Ovary (tissue), 3 donors: ENCODE results near the gene GNAT2.

Source experiments
- POLR2A ChIP-seq: fragments of 450-650 bp; IDR thresholded peaks from one replicate; pipeline ENCODE4 v1.6.1; 2017; ENCODE audit warnings: antibody characterized with exemption, mild to moderate bottlenecking, moderate library complexity
- TF ChIP-seq, protein P1 (sequence below), 3 donors: fragments of 450-650 bp in 2 of 3; fragments of 200-600 bp in 1 of 3; IDR thresholded peaks; one replicate each; pipeline versions ENCODE4 v1.5.1 to v1.8.0; 2016 to 2022; ENCODE audit warnings: antibody characterized with exemption in 3 of 3, mild to moderate bottlenecking in 1 of 3
- donor health status: DM: no; HTN: no; CAD: no.

GRCh38 chr1:109640285-109640865, 21.0 kb upstream of the GNAT2 start:
- no peak for TF ChIP-seq POLR2A
- TF ChIP-seq, protein P1, sequence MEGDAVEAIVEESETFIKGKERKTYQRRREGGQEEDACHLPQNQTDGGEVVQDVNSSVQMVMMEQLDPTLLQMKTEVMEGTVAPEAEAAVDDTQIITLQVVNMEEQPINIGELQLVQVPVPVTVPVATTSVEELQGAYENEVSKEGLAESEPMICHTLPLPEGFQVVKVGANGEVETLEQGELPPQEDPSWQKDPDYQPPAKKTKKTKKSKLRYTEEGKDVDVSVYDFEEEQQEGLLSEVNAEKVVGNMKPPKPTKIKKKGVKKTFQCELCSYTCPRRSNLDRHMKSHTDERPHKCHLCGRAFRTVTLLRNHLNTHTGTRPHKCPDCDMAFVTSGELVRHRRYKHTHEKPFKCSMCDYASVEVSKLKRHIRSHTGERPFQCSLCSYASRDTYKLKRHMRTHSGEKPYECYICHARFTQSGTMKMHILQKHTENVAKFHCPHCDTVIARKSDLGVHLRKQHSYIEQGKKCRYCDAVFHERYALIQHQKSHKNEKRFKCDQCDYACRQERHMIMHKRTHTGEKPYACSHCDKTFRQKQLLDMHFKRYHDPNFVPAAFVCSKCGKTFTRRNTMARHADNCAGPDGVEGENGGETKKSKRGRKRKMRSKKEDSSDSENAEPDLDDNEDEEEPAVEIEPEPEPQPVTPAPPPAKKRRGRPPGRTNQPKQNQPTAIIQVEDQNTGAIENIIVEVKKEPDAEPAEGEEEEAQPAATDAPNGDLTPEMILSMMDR (IDR thresholded peaks at IDR 0.05) = peak; percentile 83 to 92 (median 85)
